ENCODE measurements around the gene CKAP2L. TPM values are rescaled to one million over a fixed set of nuclear protein-coding genes. Genes with fewer than 3 reads are reported as not detected.
A peak's percentile ranks its signal among the peaks of the same experiment; 100 is the strongest.

CKAP2L gene
- total RNA-seq, 4 donors from 2014 or later = 1.7 to 9.1 (median 3.2) TPM

GRCh38 chr2:112728378-112729175 is 35.8 kb downstream of the CKAP2L start:
- peaks cover 12% of the 10 kb centered on the region for H3K4me1 ChIP-seq
- no peak overlapping the region for H3K27ac ChIP-seq
- peaks cover 4% of the 10 kb centered on the region for H3K27me3 ChIP-seq
- no peaks in the 10 kb centered on the region for H3K36me3 ChIP-seq
- no peak overlapping the region for H3K4me3 ChIP-seq
- TF ChIP-seq POLR2AphosphoS5 (IDR thresholded peaks at IDR 0.05) = no peak
- TF ChIP-seq POLR2A (IDR thresholded peaks at IDR 0.05) = no peak
- no peak for TF ChIP-seq EP300 (IDR thresholded peaks at IDR 0.05)
- TF ChIP-seq, protein P1, sequence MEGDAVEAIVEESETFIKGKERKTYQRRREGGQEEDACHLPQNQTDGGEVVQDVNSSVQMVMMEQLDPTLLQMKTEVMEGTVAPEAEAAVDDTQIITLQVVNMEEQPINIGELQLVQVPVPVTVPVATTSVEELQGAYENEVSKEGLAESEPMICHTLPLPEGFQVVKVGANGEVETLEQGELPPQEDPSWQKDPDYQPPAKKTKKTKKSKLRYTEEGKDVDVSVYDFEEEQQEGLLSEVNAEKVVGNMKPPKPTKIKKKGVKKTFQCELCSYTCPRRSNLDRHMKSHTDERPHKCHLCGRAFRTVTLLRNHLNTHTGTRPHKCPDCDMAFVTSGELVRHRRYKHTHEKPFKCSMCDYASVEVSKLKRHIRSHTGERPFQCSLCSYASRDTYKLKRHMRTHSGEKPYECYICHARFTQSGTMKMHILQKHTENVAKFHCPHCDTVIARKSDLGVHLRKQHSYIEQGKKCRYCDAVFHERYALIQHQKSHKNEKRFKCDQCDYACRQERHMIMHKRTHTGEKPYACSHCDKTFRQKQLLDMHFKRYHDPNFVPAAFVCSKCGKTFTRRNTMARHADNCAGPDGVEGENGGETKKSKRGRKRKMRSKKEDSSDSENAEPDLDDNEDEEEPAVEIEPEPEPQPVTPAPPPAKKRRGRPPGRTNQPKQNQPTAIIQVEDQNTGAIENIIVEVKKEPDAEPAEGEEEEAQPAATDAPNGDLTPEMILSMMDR (IDR thresholded peaks at IDR 0.05) = no peak
- no peak for DNase-seq (ENCODE audit: low spot score in 2 of 2)
- 58% methylated on average over 11 of the region's 11 CpGs for WGBS
- H3K9me3 ChIP-seq = no peaks in the 10 kb centered on the region

DNA sequence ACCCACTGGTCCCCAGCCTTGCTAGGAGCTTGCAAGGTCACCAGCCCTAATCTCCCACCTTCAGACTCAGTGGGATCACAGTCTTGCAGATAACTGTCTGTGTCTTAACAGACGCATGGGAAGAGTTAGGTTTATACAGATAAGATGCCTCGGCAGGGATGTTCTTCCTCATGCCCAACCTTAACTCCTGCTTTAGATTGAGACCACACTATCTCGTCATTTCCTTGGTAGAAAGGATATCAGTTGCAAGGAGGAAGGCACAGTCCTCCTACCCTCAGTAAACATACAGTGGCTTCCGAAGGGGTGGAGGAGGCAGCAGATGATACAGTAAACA is 36.4 kb downstream of the CKAP2L start:
- 85% methylated on average over 4 of the region's 4 CpGs for WGBS
- no peak for DNase-seq (ENCODE audit: low spot score in 2 of 2)
- no peaks in the 10 kb centered on the region for H3K36me3 ChIP-seq
- no peaks in the 10 kb centered on the region for H3K9me3 ChIP-seq
- no peak for TF ChIP-seq POLR2AphosphoS5 (IDR thresholded peaks at IDR 0.05)
- no peak for TF ChIP-seq POLR2A (IDR thresholded peaks at IDR 0.05)
- TF ChIP-seq EP300 (IDR thresholded peaks at IDR 0.05) = no peak
- TF ChIP-seq, protein P1 (IDR thresholded peaks at IDR 0.05) = no peak
- peaks cover 12% of the 10 kb centered on the region for H3K4me1 ChIP-seq
- no peak overlapping the region for H3K4me3 ChIP-seq
- H3K27ac ChIP-seq = no peak overlapping the region
- peaks cover 4% of the 10 kb centered on the region for H3K27me3 ChIP-seq

- Histone ChIP-seq H3K4me3 (no peak overlapping the region), H3K27me3 (peaks cover 4% of the 10 kb centered on the region), H3K36me3 (no peaks in the 10 kb centered on the region), H3K4me1 (peaks cover 12% of the 10 kb centered on the region), H3K27ac (no peak overlapping the region), H3K9me3 (no peaks in the 10 kb centered on the region)
- TF ChIP-seq EP300 (IDR thresholded peaks at IDR 0.05) (no peak), POLR2AphosphoS5 (IDR thresholded peaks at IDR 0.05) (no peak), POLR2A (IDR thresholded peaks at IDR 0.05) (no peak)
- TF ChIP-seq, protein P1 (IDR thresholded peaks at IDR 0.05) = no peak
- DNase-seq (ENCODE audit: low spot score in 2 of 2) = no peak
- 95% methylated on average over 17 of the region's 19 CpGs for WGBS
These were observed 37.0 kb downstream of the CKAP2L start for GRCh38 chr2:112727276-112728028.

GRCh38 chr2:112726487-112727190 is 37.8 kb downstream of the CKAP2L start:
- 56% methylated on average over 12 of the region's 19 CpGs for WGBS
- TF ChIP-seq EP300 (IDR thresholded peaks at IDR 0.05) (no peak), POLR2AphosphoS5 (IDR thresholded peaks at IDR 0.05) (peak in 2 of 3 donors; percentile 19 to 32)
- TF ChIP-seq, protein P1 (IDR thresholded peaks at IDR 0.05) = peak; percentile 80 to 92
- Histone ChIP-seq H3K4me3 (no peak overlapping the region), H3K36me3 (no peaks in the 10 kb centered on the region), H3K4me1 (peaks cover 12% of the 10 kb centered on the region), H3K9me3 (no peaks in the 10 kb centered on the region), H3K27ac (no peak overlapping the region), H3K27me3 (peaks cover 4% of the 10 kb centered on the region)
- DNase-seq (ENCODE audit: low spot score in 2 of 2) = peak; percentile 94

All from suprapubic skin (tissue), 4 donors.